ENCODE measurements around the gene SYNE3.

SYNE3 gene

GRCh38 chr14:95557291-95557690 lies 40.8 kb upstream of the SYNE3 start:
- no peak overlapping the region for H3K4me3 ChIP-seq (replicated peaks; ENCODE audit: low read depth, low read length)
- no peak for DNase-seq (ENCODE audit: low read depth)
- no peak for TF ChIP-seq CTCF (IDR thresholded peaks at IDR 0.05; ENCODE audit: low read length, missing control alignments)

GRCh38 chr14:95555053-95555452 lies 38.6 kb upstream of the SYNE3 start:
- TF ChIP-seq CTCF (IDR thresholded peaks at IDR 0.05; ENCODE audit: low read length, missing control alignments), result no peak
- DNase-seq (ENCODE audit: low read depth), result no peak
- H3K4me3 ChIP-seq (replicated peaks; ENCODE audit: low read depth, low read length), result no peak overlapping the region

- DNase-seq (ENCODE audit: low read depth), result no peak
- no peak for TF ChIP-seq CTCF (IDR thresholded peaks at IDR 0.05; ENCODE audit: low read length, missing control alignments)
- H3K4me3 ChIP-seq (replicated peaks; ENCODE audit: low read depth, low read length), result no peak overlapping the region
Observed at GRCh38 chr14:95553141-95553540, 36.7 kb upstream of the SYNE3 start.

GRCh38 chr14:95551435-95551834 lies 35.0 kb upstream of the SYNE3 start:
- no peak overlapping the region for H3K4me3 ChIP-seq (replicated peaks; ENCODE audit: low read depth, low read length)
- DNase-seq (ENCODE audit: low read depth), result no peak
- no peak for TF ChIP-seq CTCF (IDR thresholded peaks at IDR 0.05; ENCODE audit: low read length, missing control alignments)

- no peak for DNase-seq (ENCODE audit: low read depth)
- no peak overlapping the region for H3K4me3 ChIP-seq (replicated peaks; ENCODE audit: low read depth, low read length)
- no peak for TF ChIP-seq CTCF (IDR thresholded peaks at IDR 0.05; ENCODE audit: low read length, missing control alignments)
Observed at GRCh38 chr14:95549656-95550585, 33.5 kb upstream of the SYNE3 start.

GRCh38 chr14:95548328-95548929 lies 32.0 kb upstream of the SYNE3 start:
- TF ChIP-seq CTCF (IDR thresholded peaks at IDR 0.05; ENCODE audit: low read length, missing control alignments), result no peak
- no peak for DNase-seq (ENCODE audit: low read depth)
- H3K4me3 ChIP-seq (replicated peaks; ENCODE audit: low read depth, low read length), result no peak overlapping the region
